ENCODE measurements around the gene CYB5B.

Gene CYB5B, protein sequence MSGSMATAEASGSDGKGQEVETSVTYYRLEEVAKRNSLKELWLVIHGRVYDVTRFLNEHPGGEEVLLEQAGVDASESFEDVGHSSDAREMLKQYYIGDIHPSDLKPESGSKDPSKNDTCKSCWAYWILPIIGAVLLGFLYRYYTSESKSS

DNA sequence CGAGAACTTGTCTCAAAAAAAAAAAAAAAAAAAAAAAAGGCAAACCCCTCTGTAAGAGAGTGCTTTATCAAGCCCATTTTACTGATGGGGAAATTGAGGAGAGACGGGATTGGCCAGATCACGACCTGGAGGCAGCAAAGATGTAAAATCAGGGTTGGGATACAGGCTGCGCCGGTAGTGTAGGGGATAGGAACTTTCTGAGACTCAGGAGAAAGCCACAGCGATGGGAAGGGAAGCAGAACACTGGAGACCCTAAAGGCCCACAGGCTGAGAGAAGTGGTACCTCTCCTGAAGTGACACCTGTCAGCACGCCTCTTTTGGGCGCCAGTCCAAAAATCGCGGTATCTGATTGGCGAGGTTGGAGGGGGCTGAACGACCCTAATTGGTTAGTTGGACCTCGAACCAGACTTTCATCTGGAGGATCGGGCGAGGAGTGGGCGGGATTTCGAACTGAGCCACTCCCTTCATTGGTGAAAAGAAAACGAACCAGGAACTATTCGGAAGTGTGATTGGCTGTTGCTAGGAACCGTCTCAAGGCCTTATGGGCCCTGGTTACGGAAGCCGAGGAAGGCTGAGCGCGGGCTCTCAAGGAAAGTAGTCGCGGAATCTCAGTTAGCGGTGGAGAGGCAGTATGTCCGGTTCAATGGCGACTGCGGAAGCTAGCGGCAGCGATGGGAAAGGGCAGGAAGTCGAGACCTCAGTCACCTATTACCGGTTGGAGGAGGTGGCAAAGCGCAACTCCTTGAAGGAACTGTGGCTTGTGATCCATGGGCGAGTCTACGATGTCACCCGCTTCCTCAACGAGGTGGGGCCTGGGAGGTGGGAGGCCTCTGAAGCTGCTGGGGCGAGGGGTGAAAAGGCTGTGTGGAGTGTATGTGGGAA lies at the start of gene CYB5B:
CYB5B (plus strand) TSS at position 567 of the 882 bp plus-strand sequence; CDS start at position 632, 65 bp downstream.
- DNase-seq: peak; percentile 87

DNA sequence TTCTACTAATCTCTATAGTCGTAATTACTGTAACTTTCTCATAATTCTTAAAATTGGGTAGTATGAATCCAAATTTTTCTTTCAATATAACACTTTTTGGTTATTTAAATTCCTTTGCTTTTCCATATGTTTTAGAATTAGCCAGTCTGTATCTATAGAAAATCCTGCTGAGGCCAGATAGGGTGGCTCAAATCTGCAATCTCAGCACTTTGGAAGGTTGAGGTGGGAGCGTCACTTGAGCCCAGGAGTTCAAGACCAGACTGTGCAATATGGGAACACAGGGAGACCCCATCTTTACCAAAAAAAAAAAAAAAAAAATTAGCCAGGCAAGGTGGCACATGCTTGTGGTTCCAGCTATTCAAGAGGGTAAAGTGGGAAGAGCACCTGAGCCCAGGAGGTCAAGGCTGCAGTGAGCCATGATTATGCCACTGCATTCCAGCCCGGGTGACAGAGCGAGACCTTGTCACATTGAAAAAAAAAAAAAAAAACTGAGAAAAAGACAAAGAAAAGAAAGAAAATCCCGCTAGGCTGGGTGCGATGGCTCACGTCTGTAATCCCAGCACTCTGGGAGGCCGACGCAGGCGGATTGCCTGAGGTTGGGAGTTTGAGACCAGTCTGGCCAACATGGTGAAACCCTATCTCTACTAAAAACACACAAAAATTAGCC lies 47.9 kb upstream of the CYB5B start:
- no peak for DNase-seq

DNA sequence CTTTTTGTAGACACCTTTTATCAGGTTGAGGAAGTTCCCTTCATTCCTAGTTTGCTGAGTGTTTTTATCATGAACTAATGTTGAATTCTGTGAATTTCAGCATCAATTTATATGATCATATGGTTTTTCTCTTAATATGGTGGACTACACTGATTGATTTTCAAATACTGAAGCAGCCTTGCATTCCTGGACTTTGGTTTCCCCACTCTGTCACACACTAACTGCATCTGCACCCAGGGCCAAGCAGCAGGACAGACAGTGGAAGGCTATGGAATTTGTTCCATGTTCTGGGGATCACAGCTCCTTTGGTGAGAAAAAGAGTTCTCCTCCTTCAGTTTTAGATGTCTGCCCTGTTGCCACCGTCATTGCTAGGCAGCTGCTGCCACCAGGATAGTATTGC lies 46.4 kb upstream of the CYB5B start:
- no peak for DNase-seq

DNA sequence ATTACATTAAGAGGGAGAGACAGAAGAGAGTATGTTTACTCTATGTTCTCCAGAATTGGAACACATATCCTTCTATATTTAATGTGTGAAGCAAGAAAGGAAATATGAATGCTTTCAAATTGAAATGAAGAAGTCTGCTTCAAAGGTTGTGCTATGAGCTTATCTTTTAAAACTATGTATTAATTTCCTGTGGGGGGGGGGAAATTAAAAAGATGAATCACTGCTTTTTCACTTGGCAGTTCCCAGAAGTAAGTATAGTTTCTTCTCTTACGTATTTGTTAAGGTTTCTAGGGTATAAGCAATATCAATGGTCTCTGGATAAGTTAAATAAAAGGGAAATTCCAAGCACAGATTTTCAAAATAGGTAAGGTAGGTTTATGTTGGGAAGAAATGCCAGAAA lies 45.7 kb upstream of the CYB5B start:
- DNase-seq: no peak

DNA sequence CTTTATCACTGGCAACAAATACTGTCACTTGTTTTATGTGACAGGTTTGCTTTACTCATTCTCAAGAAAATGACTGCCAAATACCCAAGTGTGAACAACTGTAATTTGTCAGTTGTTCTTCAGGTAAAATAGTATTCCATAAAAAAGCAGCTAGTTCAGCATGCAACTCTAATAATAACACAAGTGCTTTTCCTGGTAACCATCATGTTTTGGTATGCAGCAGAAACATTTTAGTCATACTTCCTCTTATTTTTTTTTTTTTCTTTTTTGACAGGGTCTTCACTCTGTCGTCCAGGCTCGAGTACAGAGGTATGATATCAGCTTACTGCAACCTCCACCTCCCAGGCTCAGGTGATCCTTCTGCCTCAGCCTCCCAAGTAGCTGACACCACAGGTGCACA lies 43.2 kb upstream of the CYB5B start:
- DNase-seq: no peak

DNA sequence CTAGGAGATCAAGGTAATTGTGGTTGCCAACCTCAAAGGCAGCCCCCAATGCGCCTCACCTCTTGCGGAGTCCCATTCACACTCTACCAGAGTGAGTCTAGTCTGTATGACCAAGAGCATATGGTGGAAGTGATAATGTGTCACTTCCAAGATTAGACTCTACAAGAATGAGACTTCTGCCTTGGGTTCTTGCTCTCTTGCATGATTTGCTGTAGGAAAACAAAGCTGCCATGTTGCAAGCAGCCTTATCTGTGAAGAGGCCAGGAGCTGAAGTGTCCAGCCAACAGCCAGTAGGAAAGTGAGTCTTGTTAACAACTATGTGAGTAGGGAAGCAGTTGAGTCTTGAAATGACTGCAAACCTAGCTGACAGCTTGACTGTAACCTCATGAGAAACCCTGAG lies 42.0 kb upstream of the CYB5B start:
- DNase-seq: no peak

DNA sequence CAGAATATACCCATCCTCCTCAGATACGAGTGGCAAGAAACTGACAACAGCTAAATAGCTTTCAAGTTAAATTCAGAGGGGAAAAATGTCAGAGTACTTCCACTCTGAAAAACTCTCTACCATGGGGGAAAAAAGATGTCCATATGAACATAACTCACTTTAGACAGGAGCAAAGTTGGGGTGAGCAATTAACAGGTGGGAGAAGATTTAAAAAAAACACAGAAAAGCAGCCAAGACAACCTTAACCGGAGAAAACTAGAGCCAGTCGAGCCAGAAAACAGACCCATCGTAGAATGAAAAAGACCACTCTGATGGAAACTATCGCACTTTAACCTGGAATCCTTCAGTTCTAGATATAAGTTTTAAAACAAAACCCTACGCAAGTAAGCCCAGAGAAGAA lies 39.4 kb upstream of the CYB5B start:
- no peak for DNase-seq

DNA sequence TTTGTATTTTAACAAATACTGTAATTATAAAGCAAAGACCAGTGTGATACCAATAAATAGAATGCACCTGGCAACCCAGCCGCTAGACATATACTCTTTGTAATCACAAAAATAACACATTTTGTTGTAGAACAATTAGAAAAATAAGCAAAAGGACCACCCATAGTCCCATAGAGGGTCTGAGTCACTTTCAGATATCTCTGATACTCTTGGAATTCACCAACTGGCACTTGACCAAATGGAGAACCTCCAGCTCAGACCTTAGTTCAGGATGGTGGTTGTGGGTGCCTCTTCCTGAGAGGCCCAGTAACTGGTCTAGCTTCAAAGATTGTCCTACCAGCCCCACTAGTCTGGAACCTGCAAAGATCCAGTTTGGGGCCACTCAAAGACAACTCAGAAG lies 37.8 kb upstream of the CYB5B start:
- no peak for DNase-seq

DNA sequence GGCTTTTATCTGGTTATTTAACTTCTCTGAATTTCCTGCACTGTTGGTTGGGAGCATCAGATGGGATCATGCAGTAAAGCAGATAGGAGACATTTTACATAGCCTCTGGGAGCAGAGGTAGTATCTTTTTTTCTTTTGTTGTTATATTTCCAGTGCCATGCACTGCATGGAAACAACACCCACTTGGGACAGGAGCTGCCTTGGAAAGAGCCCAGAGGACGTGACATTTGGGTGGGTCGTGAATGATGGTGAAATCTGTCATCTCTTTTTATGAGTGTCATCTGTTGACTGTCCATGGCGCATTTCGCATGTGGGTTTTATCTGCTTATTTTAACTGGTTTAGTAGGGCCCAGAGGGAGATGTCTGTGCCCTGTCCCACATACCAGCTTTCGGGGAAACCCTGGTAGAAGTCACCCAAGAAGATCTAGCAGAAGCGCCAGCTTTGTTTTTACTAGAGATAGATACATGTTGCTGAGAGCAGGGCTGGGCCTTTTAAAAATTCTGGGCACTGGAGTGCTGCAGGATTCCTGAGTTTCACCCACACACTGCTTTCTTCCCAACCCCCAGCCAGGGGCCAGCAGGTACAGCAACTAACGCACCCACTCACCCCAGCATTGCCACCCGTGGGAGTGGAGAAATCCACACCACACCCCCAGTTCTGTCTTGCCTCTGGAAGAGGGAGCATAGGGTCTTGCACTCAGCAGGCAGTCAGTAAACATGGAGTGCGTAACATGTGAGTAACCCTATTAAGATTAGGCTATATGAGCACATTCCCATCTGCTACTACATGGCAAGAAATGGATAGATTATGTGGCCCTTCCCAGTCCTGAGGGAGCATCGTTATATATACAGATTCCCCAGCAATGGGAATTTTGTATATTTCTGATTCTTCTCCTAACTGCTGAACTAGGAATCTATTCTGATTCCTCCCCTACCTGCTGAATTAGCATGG lies 30.2 kb upstream of the CYB5B start:
- DNase-seq: no peak

DNA sequence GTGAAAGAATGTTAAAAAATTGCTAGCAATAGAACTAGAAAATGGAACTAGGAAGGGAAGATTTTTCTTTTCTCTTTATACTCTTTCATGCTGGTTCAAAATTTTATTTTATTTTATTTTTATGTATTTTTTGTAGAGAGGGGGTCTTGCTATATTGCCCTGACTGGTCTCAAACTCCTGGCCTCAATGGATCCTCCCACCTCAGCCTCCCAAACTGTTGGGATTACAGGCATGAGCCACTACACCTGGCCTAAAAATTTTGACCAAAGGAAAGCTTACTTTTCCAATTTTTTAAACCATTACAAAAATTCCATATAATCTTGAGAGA lies 28.6 kb upstream of the CYB5B start:
- DNase-seq: no peak

DNA sequence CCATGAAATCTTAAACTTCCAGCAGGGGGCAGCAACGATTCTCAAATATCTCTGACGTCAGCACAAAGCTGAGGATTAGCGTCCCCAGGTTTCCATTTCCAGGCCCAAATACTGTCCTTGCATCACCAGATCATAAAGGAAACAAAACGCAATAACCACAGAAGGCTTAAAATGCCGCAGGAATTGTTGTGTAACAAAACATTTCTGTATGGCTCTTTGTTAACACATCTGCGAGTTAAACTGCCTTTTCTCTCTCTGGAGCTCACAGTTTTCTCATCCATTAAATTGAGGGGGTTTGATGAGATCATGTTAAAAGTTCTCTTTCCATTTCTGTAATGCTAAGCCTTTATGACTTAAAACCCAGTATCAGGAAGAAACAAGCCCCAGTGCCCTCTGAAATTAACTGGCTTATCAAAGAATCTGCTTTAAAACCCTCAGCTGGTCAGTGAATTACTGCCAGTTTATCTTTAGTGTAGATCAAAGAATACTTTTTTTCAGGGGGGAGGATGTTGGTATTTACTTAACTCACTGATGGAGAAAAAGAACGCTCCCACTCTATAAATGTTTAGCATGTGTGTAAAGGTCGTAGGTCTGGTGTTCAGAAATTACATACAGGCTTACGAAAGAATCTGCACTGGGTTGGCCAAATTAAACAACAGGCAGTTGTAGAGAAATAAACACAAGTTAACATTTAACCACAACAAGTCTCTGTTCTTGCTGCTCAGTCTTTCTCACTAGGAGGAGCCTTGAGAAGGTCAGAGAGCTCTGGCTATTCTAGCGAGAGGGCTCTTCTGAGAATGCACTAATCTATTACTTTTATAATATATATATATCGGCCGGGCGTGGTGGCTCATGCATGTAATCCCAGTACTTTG lies 28.0 kb upstream of the CYB5B start:
- no peak for DNase-seq

DNA sequence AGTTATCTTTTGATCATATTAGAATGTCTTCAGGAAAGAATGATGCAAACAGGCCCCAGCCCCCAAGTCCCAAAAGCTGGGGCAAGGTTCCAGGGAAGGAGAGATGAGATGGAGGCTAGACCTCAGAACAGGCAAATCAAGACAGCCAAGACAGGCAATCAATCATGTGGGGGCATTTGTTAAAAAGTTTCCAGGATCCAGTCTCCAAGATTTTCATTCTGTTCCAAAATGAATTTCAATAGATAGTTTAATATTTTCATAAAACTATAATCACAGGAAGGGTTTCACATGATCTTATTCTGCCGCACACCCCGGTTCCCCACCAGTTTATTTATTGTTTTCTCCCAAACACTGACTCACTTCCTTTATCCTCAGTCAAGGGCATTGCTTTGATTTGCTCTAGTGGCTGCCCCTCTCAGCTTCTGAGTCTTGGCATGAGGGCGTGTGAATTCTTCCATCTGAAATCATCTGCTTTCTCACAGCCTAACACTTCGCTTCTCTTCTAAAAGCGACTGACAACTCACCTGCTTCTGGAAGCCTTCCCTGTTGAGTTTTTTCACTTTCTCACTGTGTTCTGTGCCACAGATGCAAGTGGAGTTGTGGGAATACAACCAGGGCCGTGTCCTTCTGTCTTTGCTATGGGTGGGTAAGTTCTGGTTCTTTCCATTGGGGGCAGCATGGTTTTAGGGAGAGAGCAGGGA lies 26.4 kb upstream of the CYB5B start:
- DNase-seq: no peak

DNA sequence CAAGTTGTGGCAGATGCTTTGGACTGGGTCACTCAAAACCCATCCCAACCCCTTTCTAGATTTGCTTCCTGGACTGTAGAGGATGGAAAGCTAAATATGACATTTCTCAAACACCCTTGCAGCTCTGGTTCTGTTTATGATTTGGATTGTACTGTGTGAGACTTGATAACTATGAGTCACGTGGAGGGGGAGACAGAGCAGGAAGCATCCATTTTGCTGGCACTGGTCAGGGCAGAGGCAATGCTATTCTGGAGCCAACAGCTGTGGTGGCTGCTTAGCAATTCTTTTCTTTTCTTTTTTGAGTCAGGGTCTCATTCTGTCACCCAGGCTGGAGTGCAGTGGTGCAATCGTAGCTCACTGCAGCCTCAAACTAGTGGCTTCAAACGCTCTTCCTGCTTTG lies 25.1 kb upstream of the CYB5B start:
- DNase-seq: no peak

DNA sequence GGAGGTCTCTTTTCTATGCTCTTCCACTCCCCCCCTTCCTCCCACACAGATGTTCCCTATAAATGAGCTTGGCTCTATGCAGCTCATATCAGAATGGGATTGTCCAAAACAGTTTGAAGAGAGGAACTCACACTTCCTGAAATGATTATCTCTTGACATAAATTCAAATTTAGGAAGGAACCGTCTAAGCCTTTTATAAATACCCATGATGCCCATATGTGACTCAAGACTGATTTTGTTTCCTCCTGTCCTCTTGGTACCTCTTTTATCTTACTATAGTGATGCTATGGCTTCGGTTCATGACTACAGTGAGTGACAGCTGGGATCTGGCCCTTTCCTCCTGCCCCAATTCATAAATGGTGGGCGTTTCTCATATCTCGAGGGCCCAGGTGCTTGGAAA lies 22.0 kb upstream of the CYB5B start:
- DNase-seq: no peak

DNA sequence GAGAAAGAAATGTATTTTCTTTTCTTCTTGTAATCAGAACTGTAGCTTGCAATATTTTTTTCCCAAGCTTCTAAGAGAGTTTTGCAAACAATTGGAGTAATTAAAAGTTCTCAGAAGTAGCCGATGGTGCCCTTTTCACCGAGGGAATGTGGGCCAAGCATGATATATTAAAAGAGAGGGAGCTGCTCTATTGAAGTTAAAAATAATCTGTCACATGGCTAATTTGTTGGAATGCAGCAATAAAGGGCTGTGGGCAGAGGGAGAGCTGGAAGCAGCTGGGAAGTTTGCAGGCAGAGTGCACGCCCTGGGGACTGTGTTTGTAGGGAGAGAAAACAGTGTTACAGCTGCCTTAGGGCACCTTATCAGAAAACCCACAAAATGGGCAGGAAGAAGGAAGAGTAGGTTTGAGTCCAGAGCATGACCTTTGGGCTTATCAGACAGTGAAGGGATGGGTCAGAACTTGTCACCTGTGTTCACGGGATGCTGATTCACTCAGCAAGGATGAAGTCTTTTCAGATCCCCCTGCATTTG lies 20.1 kb upstream of the CYB5B start:
- no peak for DNase-seq

DNA sequence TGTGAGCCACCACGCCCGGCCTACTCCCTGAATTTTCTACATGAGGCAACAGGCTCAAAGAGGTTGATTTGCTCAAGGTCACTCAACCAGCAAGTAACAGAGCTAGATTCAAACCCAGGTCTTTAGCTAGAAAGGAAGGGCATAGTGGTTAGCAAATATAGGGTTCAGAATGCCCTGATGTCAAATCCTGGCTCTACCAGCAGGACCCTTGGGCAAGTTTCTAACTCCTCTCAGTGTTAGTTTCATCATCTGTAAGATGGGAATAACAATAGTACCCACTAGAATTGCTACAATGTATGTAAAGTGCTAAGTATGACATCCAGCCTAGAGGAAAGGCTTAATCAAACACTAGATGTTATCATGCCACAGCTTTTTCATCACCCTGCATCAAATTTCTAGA lies 19.1 kb upstream of the CYB5B start:
- no peak for DNase-seq

DNA sequence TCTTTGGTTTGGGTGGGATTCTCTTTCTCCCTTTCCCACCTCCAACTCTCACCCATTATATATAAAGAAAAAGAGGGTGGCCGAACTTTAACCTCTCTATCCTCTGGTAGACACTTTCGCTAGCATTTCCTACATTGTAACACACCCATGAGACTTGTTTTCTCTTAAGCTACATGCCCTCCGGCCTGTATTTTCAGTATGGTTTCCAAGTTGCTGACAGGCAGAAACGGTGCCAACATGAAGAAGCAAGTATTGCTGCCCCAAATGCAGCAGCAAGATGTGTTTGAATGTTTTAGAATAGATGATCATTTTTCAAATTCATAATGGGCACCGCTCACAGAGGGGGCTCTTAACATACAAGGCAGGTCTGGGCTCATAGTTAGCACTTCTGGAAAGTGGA lies 18.7 kb upstream of the CYB5B start:
- no peak for DNase-seq

DNA sequence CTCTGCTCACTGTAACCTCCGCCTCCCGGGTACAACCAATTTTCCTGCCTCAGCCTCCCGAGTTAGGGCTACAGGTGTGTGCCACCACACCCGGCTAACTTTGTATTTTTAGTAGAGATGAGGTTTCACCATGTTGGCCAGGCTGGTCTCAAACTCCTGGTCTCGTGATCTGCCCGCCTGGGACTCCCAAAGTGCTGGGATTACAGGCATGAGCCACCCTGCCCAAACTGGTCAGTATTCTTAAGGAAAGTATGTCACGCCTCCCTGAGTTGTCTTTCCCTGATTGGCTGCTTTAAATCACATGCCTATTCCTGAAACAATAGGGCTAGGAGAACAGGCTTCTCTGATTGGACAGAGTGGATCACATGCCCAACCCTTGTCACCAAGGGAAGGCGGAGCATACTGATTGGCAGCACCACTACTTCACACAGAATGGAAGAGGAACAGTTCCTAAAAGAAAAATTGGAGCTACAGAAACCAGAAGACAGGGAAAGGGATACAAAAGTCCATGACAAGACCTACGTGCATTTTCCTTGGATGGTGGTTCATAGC lies 17.6 kb upstream of the CYB5B start:
- no peak for DNase-seq

DNA sequence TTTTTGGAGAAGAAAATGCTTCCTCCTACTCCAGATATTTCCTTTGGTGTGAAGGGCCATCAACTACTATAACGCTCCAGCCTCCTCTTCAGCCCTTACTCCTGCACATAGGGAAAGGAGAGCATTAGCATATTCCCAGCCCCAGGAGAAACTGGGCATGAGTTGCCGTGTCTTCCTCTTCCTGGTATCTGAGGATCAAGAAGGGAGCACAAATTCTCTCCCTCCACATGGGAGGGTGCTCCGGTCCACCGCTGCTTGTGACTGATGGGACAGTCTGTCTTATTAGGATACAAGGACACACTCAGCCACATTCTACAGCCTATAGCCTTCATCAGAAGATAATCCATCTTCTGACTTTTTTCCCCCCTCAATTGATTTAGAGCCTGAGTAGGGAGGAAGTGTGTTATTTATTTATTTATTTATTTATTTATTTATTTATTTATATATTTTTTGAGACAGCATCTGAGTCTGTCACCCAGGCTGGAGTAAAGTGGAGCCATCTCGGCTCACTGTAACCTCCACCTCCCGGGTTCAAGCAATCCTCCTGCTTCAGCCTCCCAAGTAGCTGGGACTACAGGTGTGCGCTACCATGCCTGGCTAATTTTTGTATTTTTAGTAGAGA lies 16.6 kb upstream of the CYB5B start:
- no peak for DNase-seq

DNA sequence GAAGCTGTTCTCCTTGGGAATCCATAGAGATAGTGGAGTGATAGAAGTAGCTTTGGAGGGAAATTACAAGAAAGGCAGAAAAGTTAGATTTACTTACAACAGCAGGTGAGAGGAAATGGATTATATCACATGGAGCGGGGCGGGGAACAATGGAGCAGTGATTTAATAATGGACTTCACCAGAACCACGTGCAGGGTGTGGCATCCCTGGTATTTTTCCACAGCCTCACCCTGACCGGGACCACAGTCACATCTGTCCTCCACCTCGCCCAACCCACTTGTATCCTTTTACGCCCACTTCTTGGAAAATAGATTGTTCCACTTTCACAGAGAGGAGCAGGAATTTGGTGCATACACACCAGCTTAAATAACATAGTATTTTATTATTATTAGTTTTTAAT lies 15.9 kb upstream of the CYB5B start:
- no peak for DNase-seq
